GM12875 (cell line): ENCODE data around the gene EPAS1.

Source experiments
- H3K4me3 ChIP-seq: one replicate; pipeline ENCODE4 v1.5.1; 2011; ENCODE audit warnings: low read depth, low read length, control low read depth
- TF ChIP-seq, protein P1 (sequence below): IDR thresholded peaks from 2 replicates; pipeline ENCODE4 v1.5.1; 2011; ENCODE audit warnings: low read depth, mild to moderate bottlenecking, control low read depth, inconsistent platforms, low read length, moderate library complexity, borderline replicate concordance; ENCODE audit not compliant: insufficient read depth

The EPAS1 gene

DNA sequence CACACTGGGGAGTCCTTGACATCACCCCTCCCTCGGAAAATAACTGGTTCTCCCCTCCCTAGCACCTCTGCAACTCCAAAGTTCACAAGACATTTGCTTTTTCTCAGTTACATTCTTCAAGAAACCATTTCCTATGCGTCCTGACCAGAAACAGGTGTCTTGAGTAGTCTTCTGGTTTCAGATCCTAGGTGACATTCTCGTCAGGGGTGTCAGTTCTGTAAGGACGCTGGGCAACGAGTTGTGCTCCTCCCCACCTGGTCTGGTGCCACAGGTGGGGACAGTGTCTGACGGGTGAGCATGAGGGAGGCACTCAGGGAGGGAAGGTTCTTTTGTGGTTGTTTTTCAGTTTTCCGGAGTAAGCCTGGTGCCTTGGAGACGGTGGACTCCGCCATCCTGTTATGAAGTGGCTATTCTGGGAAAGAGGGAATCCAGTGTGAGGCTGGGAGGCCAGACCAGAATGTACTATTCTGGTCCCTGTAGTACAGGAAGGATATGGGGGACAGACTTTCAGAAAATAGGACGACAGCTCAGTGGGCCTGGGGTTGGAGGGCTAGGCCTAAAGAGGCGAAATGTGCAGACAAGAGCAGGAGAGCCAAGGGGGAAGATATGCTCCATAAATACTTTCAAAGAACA lies 50.6 kb downstream of the EPAS1 start:
- H3K4me3 ChIP-seq = no peak overlapping the region
- TF ChIP-seq, protein P1, sequence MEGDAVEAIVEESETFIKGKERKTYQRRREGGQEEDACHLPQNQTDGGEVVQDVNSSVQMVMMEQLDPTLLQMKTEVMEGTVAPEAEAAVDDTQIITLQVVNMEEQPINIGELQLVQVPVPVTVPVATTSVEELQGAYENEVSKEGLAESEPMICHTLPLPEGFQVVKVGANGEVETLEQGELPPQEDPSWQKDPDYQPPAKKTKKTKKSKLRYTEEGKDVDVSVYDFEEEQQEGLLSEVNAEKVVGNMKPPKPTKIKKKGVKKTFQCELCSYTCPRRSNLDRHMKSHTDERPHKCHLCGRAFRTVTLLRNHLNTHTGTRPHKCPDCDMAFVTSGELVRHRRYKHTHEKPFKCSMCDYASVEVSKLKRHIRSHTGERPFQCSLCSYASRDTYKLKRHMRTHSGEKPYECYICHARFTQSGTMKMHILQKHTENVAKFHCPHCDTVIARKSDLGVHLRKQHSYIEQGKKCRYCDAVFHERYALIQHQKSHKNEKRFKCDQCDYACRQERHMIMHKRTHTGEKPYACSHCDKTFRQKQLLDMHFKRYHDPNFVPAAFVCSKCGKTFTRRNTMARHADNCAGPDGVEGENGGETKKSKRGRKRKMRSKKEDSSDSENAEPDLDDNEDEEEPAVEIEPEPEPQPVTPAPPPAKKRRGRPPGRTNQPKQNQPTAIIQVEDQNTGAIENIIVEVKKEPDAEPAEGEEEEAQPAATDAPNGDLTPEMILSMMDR = no peak

DNA sequence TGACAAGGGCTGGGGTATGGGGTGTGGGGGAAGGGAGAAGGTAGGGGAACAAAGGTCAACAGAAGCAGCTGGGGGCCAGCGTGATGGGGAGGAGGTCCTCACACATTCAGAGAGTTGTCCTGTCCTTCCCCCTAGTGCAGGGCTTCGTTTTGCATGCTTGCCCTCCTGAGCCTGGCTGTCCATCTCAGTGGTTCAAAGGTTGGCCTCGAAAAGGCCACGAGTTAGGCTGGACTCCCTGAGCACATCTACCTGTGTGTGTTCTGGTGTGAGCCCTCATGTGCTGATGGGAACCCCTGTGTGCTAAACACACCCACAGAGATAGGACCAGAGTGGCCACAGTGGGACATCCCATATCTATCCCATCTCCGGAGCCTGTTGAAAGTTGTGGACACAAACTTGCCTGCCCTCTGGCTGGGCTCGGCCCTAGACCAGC lies 51.9 kb downstream of the EPAS1 start:
- no peak overlapping the region for H3K4me3 ChIP-seq

GRCh38 chr2:46350029-46350689 lies 53.0 kb downstream of the EPAS1 start:
- TF ChIP-seq, protein P1 = no peak
- H3K4me3 ChIP-seq = no peak overlapping the region

More for the DNA sequence above, 51.9 kb downstream of the EPAS1 start:
- TF ChIP-seq, protein P1 = no peak

DNA sequence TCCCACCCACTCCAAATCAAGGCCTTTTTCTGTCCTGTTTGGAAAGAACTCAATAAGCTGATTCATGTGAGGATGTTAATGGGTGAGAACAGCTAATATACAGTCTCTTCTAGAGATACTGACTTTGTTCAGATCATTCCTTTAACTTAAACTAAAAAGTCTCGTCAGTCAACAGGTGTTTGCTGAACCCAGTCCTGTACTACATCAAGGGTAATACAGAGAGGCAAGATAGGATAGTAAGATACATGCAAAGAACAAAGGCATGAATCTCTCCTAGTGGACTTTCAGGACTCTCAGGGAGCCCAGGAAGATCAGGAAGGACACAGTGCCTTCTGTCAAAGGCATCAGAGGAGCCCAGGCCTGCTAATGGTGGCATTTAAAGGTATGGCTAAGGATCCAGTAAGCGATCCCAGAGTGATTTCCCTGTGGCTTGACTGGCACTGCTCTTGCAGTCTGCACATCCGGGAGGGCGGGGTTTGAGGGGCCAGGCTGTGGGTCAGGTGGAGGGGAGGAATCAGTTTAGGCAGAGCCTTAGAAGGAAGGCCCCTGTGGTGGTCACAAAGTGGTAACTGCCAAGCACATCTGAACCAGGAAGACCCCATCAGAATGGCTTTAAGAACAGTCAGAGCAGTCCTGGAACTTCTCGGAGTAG lies 54.0 kb downstream of the EPAS1 start:
- TF ChIP-seq, protein P1 = no peak
- no peak overlapping the region for H3K4me3 ChIP-seq

DNA sequence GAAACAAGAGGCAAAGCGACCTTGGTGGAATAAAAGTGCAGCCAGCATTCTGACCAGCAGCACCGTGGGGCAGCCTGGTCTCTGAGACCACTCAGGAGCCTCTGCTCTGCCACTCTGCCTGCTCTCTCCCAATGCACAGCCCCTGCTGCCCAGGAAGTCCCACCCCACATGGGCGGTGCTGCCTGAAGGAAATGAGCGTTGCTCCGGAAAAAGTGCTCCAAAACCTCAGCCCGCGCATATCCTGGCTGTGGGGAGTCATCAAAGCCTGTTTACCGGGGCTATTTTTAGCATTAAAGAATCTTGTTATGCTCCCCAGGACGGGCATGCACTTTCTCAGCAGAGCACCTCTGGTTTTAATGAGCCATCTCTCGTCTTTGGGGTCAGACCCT lies 54.5 kb downstream of the EPAS1 start:
- TF ChIP-seq, protein P1 = no peak
- H3K4me3 ChIP-seq = no peak overlapping the region

DNA sequence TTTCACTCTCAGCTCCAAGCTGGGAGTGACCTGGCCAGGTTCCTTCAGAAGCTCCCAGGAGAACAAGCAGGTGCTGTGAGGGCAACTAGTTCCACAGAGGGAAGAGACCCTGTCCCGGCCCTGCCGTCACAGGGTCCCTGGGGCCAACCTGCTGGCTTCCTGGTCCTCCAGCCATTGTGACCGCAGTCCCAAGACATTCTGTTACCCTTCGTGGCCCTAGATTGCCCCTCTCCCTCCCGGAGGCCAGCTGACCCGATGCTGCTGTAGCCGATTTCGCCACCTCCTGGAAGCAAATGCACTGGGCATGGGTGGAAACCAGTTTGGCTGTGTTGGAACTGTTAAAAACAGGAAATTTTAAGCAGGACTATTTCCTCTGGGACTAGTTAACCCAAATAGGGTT lies 55.4 kb downstream of the EPAS1 start:
- TF ChIP-seq, protein P1 = no peak
- no peak overlapping the region for H3K4me3 ChIP-seq
